Activated CD8-positive, alpha-beta T cell treated with anti-CD3 and anti-CD28 coated beads for 36 hours (primary cell): ENCODE measurements around the gene PZP. TPM values are rescaled to one million over a fixed set of nuclear protein-coding genes. Genes with fewer than 3 reads are reported as not detected.
"Not testable (repeated sequence)": the region's sequence is repeated elsewhere in the genome, so short reads cannot be mapped to it uniquely, and the experiment has no call there.

Source experiments
- ATAC-seq: fragments of 200-7000 bp; cut with Tn5 transposase; one replicate; pipeline ENCODE4 v1.10.0; 2021; ENCODE audit warnings: mild to moderate bottlenecking, moderate library complexity
- CTCF ChIA-PET: fragments of 350-600 bp; sonication (Branson Sonifier 250); formaldehyde crosslinking; loops from one replicate; lab custom pipeline; 2021; ENCODE audit warnings: antibody characterized with exemption; lab: Charles Lee
- POLR2A ChIA-PET: fragments of 350-600 bp; sonication (Branson Sonifier 250); formaldehyde crosslinking; loops from one replicate; lab custom pipeline; 2021; ENCODE audit warnings: antibody characterized with exemption; lab: Charles Lee
- DNase-seq: peaks from one replicate; pipeline ENCODE4 v3.0.0-alpha.2; 2020
- H3K27ac Mint-ChIP-seq: one replicate; pipeline ENCODE4 v1.8.0; 2021; ENCODE audit warnings: mild to moderate bottlenecking, mixed read lengths
- H3K27me3 Mint-ChIP-seq: one replicate; pipeline ENCODE4 v1.8.0; 2021; ENCODE audit warnings: mixed read lengths
- H3K36me3 Mint-ChIP-seq: one replicate; pipeline ENCODE4 v1.8.0; 2021; ENCODE audit warnings: low read depth, mixed read lengths
- H3K4me1 Mint-ChIP-seq: one replicate; pipeline ENCODE4 v1.8.0; 2021; ENCODE audit warnings: low read depth, mixed read lengths
- H3K4me3 Mint-ChIP-seq: one replicate; pipeline ENCODE4 v1.8.0; 2021; ENCODE audit warnings: mild to moderate bottlenecking, moderate library complexity, mixed read lengths
- H3K9me3 Mint-ChIP-seq: one replicate; pipeline ENCODE4 v1.8.0; 2021; ENCODE audit warnings: mixed read lengths
- intact Hi-C: fragments of 100-400 bp; cut with micrococcal nuclease; formaldehyde crosslinking; loops from one replicate; pipeline ENCODE4 v1.10.0; 2022
- total RNA-seq, 2 experiments: library from RNA; stranded (reverse); gene quantifications; one replicate each; pipeline ENCODE4 v1.2.3, GENCODE V29; 2021
- TF ChIP-seq, protein P1 (sequence below): fragments of 200-600 bp; IDR thresholded peaks from one replicate; pipeline ENCODE4 v1.8.0; 2022; ENCODE audit warnings: antibody characterized with exemption, mild to moderate bottlenecking

PZP gene
- total RNA-seq, 2 experiments from 2014 or later: not detected

- ATAC-seq: peak; percentile 71
- no peak for DNase-seq
- ChIA-PET POLR2A (no interaction called here), CTCF (no interaction called here)
- H3K9me3 Mint-ChIP-seq: no peaks in the 10 kb centered on the region
- no peaks in the 10 kb centered on the region for H3K4me1 Mint-ChIP-seq
- H3K27me3 Mint-ChIP-seq: no peaks in the 10 kb centered on the region
- no peak overlapping the region for H3K27ac Mint-ChIP-seq
- no peak overlapping the region for H3K4me3 Mint-ChIP-seq
- TF ChIP-seq, protein P1, sequence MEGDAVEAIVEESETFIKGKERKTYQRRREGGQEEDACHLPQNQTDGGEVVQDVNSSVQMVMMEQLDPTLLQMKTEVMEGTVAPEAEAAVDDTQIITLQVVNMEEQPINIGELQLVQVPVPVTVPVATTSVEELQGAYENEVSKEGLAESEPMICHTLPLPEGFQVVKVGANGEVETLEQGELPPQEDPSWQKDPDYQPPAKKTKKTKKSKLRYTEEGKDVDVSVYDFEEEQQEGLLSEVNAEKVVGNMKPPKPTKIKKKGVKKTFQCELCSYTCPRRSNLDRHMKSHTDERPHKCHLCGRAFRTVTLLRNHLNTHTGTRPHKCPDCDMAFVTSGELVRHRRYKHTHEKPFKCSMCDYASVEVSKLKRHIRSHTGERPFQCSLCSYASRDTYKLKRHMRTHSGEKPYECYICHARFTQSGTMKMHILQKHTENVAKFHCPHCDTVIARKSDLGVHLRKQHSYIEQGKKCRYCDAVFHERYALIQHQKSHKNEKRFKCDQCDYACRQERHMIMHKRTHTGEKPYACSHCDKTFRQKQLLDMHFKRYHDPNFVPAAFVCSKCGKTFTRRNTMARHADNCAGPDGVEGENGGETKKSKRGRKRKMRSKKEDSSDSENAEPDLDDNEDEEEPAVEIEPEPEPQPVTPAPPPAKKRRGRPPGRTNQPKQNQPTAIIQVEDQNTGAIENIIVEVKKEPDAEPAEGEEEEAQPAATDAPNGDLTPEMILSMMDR: no peak
- intact Hi-C loops: no loop called here
- H3K36me3 Mint-ChIP-seq: no peaks in the 10 kb centered on the region
Observed at GRCh38 chr12:9198012-9198411, 10.2 kb downstream of the PZP start.

- Mint-ChIP-seq H3K4me3 (no peak overlapping the region), H3K4me1 (no peaks in the 10 kb centered on the region), H3K27me3 (no peaks in the 10 kb centered on the region), H3K9me3 (peaks cover 10% of the 10 kb centered on the region), H3K27ac (no peak overlapping the region), H3K36me3 (peaks cover 4% of the 10 kb centered on the region)
- intact Hi-C loops: no loop called here
- TF ChIP-seq, protein P1: no peak
- DNase-seq (peak; percentile 37), ATAC-seq (peak; percentile 56)
- POLR2A ChIA-PET: no interaction called here
- CTCF ChIA-PET: interaction anchor here (1.4 kb wide), 1 partner anchor 10 kb away, joined by 3 read pairs; no protein-coding TSS in a partner anchor
Observed at GRCh38 chr12:9184276-9184675, 23.9 kb downstream of the PZP start.

- Mint-ChIP-seq H3K27ac (no peak overlapping the region), H3K4me1 (no peaks in the 10 kb centered on the region), H3K27me3 (no peaks in the 10 kb centered on the region), H3K4me3 (no peak overlapping the region), H3K9me3 (peaks cover 3% of the 10 kb centered on the region), H3K36me3 (no peaks in the 10 kb centered on the region)
- no peak for DNase-seq
- ATAC-seq: no peak
- CTCF ChIA-PET: no interaction called here
- TF ChIP-seq, protein P1: no peak
- intact Hi-C loops: no loop called here
- POLR2A ChIA-PET: no interaction called here
Observed at GRCh38 chr12:9180810-9181209, 27.4 kb downstream of the PZP start.

DNA sequence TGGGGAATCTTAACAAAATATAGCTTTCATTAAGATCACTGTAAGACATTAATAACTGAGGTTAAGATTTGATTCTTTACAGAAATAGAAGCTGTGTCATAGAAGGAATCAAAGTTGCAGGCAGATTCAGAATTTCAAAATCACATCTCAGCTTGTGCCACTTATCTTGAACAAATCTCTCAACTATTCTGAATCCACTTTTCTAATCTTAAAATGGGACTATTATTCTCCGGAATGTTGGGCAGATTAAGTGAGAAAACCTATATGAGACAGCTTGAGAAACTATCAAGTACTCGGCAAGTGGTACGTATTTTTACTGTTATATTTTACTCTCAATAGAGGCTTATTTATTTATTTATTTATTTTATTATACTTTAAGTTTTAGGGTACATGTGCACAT is 28.4 kb downstream of the PZP start:
- Mint-ChIP-seq H3K4me3 (no peak overlapping the region), H3K27me3 (no peaks in the 10 kb centered on the region), H3K36me3 (peaks cover 2% of the 10 kb centered on the region), H3K27ac (no peak overlapping the region), H3K9me3 (peaks cover 3% of the 10 kb centered on the region), H3K4me1 (no peaks in the 10 kb centered on the region)
- ChIA-PET POLR2A (no interaction called here), CTCF (interaction anchor here (0.9 to 1.4 kb wide), 2 partner anchors 31 to 116 kb away, joined by 3 to 5 read pairs; no protein-coding TSS in a partner anchor)
- DNase-seq (no peak), ATAC-seq (no peak)
- intact Hi-C loops: no loop called here
- TF ChIP-seq, protein P1: no peak

GRCh38 chr12:9169979-9170634 is 38.1 kb downstream of the PZP start:
- ATAC-seq (no peak), DNase-seq (no peak)
- no peak overlapping the region for H3K4me3 Mint-ChIP-seq
- peaks cover 4% of the 10 kb centered on the region for H3K9me3 Mint-ChIP-seq
- CTCF ChIA-PET: no interaction called here
- H3K4me1 Mint-ChIP-seq: no peaks in the 10 kb centered on the region
- TF ChIP-seq, protein P1: no peak
- POLR2A ChIA-PET: no interaction called here
- intact Hi-C loops: no loop called here
- H3K27me3 Mint-ChIP-seq: no peaks in the 10 kb centered on the region
- H3K27ac Mint-ChIP-seq: no peak overlapping the region
- H3K36me3 Mint-ChIP-seq: peaks cover under 1% of the 10 kb centered on the region

- H3K9me3 Mint-ChIP-seq, H3K27ac Mint-ChIP-seq, intact Hi-C loops, POLR2A ChIA-PET, H3K36me3 Mint-ChIP-seq, DNase-seq, H3K4me1 Mint-ChIP-seq, ATAC-seq, CTCF ChIA-PET, H3K4me3 Mint-ChIP-seq, H3K27me3 Mint-ChIP-seq: not testable (repeated sequence)
Observed at GRCh38 chr12:9167345-9167744, 40.9 kb downstream of the PZP start.
